ENCODE measurements around the gene YWHAE.
A peak's percentile ranks its signal among the peaks of the same experiment; 100 is the strongest.
"Not testable (repeated sequence)": the region's sequence is repeated elsewhere in the genome, so short reads cannot be mapped to it uniquely, and the experiment has no call there.

YWHAE gene

DNA sequence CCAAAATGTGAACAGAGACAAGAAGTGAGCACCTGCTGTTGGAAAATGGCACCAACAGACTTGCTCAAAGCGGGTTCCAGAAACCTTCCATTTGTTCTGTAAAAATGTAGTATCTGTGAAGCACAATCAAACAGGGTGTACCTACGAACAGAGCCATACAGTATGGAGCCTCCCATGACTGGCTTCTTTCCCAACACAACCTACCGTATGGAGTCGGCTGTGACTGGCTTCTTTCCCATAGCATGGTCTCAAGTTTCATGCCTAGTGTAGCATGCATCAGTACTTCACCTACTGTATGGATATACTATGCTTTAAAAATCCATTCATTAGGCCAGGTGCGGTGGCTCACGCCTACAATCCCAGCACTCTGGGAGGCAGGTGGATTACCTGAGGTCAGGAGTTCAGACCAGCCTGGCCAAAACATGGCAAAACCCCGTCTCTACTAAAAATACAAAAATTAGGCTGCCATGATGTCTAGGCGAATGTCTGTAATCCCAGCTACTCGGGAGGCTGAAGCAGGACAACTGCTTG, 26.2 kb downstream of the YWHAE start:
- DNase-seq (ENCODE audit: low read depth, low spot score) = no peak

DNA sequence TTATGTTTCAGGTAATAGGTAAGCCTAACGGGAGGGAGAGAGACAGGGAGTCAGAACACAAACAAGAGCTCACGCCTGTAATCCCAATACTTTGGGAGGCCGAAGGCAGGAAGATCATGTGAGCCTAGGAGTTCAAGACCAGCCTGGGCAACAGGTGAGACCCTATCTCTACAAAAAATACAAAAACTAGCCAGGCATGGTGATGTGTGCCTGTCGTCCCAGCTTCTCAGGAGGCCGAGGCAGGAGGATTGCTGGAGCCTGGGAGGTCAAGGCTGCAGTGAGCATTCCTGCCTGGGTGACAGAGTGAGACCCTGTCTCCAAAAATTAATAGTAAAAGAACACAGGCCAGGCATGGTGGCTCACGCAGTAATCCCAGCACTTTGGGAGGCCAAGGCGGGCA, 27.4 kb downstream of the YWHAE start:
- DNase-seq (ENCODE audit: low read depth, low spot score) = no peak

DNA sequence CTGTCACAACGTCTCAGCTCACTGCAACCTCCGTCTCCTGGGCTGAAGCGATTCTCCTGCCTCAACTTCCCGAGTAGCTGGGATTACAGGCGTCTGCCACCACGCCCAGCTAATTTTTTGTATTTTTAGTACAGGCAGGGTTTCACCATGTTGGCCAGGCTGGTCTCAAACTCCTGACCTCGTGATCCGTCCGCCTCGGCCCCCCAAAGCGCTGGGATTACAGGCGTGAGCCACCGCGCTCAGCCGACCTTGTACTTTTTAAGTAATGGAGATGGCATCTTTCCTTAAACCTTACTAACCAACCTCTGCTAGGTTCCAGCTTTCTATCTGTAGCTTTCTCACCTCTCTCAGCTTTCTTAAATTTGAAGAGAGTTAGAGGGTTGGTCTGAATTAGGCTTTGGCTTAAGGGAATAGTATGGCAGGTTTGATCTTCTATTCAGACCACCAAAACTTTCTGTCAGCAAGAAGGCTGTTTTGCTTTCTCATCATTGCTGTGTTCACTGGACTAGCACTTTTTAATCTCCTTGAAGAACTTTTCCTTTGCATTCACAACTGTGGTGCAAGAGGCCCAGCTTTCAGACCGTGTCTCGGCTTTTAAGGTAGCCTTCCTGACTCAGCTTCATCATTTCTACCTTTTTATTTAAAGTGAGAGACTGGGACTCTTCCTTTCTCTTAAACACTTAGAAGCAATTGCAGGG, 28.0 kb downstream of the YWHAE start:
- no peak for DNase-seq (ENCODE audit: low read depth, low spot score)

DNA sequence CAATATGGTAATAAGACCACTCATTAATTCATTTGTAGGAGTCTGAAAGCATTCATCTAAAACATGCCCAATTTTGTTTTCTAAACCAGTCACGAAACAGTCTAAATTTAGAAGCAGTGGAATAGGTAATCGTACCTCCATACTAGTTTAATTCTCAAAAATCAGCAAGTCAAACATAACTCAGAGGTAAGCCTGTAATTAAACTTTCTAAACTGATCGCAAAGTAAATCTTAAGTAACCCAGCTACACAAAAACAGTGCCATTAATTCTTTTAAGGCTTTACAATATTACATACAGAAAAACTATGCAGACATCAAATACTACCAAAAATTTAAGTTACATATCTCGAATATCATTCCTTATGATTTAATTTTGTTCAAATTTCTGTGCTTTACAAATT, 31.4 kb downstream of the YWHAE start:
- no peak for DNase-seq (ENCODE audit: low read depth, low spot score)

DNA sequence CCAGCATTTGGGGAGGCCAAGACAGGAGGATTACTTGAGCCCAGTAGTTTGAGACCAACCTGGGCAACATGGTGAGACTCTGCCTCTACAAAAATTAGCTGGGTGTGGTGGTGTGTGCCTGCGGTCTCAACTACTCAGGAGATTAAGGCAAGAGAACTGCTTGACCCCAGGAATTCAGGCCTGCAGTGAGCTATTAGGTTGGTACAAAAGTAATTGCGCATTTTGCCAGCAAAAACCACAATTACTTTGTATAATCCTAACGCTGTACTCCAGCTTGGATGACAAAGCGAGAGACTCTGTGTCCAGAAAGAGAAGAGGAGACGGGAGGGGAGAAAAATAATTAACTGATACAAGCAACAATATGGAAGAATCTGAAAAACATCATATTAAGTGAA, 32.7 kb downstream of the YWHAE start:
- no peak for DNase-seq (ENCODE audit: low read depth, low spot score)

DNA sequence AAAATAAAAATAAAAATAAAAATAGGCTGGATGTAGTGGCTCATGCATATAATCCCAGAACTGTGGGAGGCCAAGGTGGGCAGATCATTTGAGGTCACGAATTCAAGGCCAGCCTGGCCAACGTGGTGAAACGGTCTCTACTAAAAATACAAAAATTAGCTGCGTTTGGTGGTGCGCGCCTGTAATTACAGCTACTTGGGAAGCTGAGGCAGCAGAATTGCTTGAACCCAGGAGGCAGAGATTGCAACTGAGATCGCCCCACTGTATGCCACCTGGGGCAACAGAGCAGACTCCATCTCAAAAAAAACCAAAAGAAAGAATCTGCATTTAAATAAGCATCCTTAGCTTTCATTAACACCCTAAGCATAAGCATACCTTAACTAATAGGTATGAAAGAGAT, 33.8 kb downstream of the YWHAE start:
- DNase-seq (ENCODE audit: low read depth, low spot score) = no peak

DNA sequence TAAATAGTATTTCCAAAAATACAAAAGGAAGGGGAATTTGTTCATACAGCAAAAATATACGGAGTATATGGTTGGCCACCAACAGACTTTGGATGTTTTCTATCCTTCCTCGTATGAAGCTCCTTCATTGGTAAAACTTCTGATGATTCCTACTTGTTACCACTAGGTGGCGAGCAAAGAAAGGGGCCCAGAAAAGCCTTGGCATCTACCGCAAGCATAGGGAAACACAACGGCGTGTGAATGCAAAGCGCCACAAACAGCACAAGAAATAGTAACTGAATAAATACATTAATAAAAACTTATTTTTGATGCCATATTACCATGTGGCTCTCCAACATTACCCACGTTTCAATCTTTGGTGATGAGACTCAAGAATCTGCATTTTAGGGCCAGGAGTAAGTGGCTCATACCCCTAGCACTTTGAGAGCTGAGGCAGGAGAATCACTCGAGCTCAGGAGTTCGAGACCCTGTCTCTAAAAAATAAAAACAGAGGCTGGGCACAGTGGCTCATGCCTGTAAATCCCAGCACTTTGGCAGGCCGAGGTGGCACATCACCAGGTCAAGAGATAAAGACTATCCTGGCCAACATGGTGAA, 34.5 kb downstream of the YWHAE start:
- DNase-seq (ENCODE audit: low read depth, low spot score) = peak; percentile 24

DNA sequence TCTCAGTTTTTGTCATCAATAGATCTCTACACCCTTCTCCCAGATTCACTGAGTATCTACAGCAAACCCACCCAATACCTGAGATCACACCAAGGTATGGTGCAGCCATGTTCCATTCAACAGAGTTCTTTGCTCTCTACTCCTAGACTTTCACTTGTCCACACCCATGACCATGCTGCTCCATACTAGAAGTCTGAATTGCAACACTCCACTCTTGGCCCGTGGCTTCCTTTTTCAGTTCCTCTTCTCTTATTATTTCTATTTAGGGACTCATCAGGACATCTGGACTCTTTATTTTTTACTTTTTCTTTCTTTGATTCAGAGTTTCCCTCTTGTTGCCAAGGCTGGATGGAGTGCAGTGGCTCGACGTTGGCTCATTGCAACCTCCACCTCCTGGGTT, 37.1 kb downstream of the YWHAE start:
- DNase-seq (ENCODE audit: low read depth, low spot score) = no peak

DNA sequence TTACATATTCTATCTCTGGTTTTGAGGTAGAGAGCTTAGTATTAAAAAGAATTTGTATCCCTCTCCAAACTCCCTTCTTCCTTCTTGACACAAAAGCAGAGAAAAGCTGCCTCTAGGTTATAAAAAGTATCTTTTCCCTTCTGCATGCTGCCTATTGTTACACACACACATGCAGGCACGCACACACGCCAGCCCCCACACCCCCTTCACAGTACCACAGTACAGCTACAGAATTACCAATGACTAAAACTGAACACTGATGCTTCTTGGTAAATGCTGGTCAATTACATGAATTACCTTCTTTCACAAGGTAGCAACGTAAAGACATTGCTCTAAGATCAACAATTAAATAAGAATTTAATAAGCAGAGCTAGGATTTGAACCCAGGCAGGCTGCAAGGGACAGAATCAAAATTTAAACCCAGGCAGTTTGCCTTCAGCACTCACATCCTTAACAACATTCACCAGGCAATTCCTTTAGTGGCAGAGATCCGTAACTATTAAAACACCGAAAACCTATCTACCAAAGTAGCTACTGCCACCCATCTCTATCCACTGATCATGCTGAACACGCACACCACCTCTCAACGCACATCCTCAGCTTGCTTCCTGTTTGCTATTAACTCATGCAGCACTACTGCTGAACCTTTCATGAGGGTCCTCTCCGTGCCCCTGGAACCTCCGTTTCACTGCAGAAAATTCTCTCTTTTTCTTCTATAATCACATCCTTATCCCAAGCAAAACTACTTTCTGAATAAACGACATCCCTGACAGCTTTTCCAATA, 37.8 kb downstream of the YWHAE start:
- no peak for DNase-seq (ENCODE audit: low read depth, low spot score)

DNA sequence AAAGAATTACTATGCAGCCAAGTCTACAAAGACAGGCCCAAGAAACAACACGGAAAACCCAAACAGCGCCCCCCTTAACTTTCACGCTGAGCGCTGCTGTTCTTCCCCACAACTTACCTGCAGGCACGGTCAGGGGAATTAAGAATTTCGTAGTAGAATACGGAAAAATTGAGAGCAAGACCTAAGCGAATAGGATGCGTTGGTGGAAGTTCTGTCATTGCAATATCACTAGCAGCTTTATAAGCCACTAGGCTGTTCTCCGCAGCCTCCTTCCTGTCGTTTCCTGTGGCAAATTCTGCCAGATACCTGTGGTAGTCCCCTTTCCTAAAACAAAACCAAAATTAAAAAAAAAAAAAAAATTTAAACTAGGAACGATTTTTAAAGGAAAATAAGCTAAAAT, 39.0 kb downstream of the YWHAE start:
- DNase-seq (ENCODE audit: low read depth, low spot score) = no peak

DNA sequence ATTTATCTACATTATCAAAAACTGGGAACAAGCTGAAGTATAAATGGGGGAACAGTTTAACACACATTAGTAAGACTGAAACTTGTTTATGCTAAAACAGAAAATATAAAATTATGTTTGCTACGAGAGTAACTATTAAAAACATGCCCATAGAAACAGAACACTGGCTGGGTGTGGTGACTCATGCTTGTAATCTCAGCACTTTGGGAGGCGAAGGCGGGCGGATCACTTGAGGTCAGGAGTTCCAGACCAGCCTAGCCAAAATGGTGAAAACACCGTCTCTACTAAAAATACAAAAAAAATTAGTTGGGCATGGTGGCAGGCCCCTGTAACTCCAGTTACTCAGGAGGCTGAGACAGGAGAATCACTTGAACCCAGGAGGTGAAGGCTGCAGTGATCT, 39.7 kb downstream of the YWHAE start:
- DNase-seq (ENCODE audit: low read depth, low spot score) = not testable (repeated sequence)

DNA sequence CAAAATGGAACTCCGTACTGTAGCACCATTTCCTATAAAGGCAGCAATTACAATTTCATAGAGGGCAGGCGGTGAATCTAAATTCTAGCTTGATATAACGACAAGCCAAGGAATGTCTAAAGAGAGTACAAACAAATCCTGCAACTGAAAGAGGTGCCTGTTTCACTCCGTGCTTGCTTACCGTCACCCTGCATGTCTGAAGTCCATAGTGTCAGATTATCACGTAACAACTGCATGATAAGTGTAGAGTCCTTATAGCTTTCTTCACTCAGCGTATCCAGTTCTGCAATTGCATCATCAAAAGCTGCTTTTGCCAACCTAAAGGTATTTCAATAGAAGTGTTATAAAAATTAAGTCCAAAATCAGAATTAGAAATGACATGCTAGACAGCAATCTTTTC, 46.0 kb downstream of the YWHAE start:
- no peak for DNase-seq (ENCODE audit: low read depth, low spot score)

DNA sequence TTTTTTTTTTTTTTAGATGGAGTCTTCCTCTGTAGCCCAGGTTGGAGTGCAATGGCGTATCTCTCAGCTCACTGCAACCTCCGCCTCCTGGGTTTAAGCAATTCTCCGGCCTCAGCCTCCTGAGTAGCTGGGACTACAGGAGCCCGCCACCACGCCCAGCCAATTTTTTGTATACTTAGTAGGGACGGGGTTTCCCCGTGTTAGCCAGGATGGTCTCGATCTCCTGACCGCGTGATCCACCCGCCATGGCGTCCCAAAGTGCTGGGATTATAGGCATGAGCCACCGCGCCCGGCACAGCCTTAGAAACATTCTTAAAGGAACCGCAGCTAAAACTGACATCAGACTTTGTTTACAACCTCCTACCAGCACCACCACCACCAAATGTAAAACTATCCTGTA, 47.5 kb downstream of the YWHAE start:
- DNase-seq (ENCODE audit: low read depth, low spot score) = not testable (repeated sequence)

DNA sequence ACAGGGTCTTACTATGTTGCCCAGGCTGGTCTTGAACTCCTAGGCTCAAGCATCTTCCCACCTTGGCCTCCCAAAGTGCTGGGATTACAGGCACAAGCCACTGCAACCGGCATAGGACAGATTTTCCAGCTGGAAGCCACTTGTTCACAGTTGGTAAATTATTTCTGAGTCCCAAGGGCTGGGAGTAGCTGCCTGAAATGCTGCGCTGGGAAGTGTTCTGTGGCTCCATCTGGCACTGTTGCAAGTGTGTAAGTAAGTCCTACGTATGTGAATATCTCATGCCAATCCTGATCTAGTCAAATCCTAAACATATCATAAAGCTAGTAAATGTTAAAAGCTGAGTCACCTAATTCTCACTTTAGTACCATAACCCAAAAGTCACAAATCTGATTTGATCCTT, 48.1 kb downstream of the YWHAE start:
- no peak for DNase-seq (ENCODE audit: low read depth, low spot score)

DNA sequence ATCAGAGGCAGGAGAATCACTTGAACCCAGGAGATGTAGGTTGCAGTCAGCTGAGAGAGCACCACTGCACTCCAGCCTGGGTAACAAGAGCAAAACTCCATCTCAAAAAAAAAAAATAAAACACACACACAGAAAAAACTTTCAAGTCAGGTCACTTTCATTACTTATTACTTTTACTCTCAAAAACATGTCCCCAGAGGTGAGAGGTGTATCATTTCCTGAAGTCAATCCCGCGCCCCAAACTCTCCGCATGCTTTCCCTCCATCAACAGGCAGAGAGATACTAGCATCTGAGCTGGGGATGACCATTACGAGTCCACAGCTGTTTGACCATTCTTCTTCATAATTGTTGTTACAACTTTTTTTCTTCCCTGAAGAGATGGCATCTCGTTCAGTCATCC, 48.7 kb downstream of the YWHAE start:
- no peak for DNase-seq (ENCODE audit: low read depth, low spot score)

DNA sequence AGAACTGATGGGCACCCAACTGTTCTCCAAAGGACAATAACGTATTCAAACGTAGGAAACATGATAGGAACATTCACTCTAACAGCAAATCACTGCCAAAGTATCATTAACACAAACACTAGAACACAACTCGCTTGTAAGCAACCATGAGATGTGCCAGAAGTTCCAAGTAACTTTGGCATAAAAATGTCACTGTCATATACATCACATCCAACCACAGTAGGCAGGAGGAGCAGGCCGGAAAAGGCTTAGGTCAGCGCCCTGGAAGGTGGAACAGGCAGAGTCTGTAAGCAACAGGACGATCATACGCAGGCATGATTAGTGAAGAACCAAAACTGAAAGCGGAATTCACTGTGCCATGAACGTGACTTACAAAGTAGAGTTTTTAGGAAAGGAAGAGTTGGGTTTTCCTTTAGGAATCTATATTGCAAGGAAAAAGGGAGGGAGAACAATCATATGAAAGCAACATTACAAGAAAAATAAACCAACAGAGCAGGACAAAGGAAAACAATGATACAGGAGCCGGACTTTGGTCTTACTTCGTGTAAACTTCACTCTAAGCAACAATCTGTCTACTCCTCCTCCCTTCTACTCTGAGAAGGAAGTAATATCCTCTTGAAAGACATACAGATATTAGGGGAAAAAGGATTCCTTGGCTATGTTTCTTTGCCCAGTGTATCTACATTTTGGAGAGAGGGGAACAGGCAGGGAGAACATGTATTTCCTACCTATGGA, 52.3 kb downstream of the YWHAE start:
- DNase-seq (ENCODE audit: low read depth, low spot score) = no peak

DNA sequence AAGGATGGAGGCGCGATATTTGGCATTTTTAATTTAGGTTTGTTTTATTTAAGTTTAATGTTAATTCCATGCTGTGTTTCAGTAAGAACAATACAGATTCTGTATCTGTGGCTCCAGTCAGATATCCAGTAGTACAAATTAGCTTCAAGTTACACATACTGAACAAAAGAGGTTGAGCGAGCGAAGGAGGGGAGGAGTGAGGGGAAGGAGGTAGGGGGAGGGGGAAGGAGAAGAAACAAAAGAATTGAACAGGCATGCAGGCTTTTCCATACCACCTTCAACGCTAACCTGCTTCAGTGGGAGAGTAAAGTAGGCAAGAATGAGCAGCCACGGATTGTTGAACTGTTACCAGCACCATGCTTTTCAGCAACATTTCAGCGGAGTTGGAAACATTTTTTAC, 55.5 kb downstream of the YWHAE start:
- DNase-seq (ENCODE audit: low read depth, low spot score) = no peak

DNA sequence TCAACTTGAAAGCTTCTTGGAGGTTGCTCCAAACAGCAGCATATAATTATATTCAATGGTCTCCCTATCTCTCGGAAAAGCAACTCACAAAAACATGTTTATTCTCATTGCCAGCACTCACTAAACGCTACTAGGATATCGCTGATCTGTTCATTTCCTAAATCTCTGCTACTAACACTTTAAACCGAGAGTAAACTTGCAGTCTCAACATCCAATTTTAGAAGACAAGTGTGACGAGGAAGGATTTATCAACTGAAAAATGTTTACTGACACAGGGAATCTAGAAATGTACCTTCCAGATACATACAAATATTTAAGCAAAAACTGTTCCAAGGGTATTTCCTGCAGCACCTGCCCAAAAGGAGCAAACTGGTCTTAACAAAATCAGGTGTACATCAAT, 56.5 kb downstream of the YWHAE start:
- no peak for DNase-seq (ENCODE audit: low read depth, low spot score)

DNA sequence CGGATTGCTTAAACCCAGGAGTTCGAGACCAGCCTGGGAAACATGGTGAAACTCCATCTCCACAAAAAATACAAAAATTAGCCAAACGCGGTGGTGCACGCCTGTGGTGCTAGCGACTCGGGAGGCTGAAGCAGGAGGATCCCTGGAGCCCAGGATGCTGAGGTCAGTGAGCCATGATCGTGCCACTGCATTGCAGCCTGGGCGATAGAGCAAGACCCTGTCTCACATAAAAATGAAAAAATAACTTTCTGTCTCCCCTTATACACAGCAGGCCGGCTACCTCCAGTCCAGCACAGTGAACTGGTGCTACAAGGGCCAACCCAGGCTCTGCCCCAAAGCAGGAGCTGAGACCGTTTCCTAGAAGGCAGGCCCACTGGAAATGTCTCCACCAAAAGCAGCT, 59.7 kb downstream of the YWHAE start:
- DNase-seq (ENCODE audit: low read depth, low spot score) = no peak

DNA sequence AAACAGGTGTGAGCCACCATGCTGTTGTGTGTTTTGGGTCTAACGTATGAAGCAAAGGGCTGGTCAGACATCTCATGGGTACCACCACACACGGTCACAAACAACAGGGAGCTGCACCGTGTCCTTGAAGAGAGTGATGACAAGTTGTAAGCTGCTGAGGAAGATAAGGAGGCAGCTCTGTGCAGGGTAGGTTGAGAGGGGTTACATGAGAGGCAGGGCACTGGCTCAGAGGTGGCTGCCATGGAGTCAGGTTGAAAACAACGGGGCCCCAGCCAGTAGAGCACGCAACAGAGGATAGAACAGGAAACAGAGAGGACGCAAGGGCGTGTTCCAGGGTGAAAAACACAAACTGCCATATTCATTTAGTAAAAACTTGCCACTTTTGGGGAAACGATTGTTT, 68.3 kb downstream of the YWHAE start:
- no peak for DNase-seq (ENCODE audit: low read depth, low spot score)

DNA sequence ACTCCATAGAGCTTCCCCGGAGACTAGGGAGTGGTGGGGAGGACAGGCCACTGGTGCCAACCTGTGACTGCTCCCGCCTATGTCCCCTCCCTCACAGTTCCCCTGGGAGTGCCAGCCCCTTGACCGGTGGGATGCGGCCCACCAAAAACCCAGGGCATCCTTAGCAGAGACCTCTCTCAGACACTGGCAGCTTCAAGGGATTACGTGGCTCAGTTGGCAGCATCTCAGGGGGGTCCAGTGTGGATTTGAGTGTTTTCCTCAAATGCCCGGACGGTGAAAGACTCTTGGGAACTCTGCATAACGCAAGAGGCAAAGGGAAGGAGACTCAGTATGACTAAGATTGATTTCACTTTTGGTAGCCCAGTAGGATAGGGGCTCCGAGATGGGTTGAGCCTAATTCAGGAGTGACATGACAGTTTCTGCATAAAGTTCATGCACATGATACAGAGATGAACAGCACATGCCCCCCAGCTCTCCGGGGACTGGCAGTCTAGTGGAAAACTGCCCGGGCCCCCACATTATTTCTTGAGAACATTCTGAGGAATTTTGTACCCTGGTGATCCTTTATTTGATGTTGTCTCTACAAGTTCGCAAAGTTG, 70.2 kb downstream of the YWHAE start:
- DNase-seq (ENCODE audit: low read depth, low spot score) = no peak

DNA sequence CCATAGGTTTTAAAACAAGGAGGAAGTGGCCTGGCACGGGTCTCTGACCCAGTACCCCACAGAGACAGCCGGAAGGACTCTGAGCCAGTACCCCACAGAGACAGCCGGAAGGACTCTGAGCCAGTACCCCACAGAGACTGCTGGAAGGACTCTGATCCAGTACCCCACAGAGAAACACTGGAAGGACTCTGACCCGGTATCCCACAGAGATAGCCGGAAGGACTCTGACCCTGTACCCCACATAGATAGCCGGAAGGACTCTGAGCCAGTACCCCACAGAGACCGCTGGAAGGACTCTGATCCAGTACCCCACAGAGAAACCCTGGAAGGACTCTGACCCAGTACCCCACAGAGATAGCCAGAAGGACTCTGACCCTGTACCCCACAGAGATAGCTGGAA, 71.6 kb downstream of the YWHAE start:
- DNase-seq (ENCODE audit: low read depth, low spot score) = no peak
